HAP-1 (cell line): ENCODE measurements around the gene RASD2.
"Not testable (repeated sequence)": the region's sequence is repeated elsewhere in the genome, so short reads cannot be mapped to it uniquely, and the experiment has no call there.

Source experiments
- DNase-seq, 2 experiments: peaks; one replicate each; pipeline ENCODE4 v3.0.0-alpha.2; 2016 to 2020; ENCODE audit warnings: low spot score in 2 of 2
- H3K27me3 ChIP-seq: fragments of 250-450 bp; sonication (Bioruptor Pico); 2 replicates; pipeline ENCODE4 v1.5.1; 2020; ENCODE audit warnings: low read depth, mild to moderate bottlenecking, moderate library complexity
- H3K36me3 ChIP-seq: fragments of 250-450 bp; sonication (Bioruptor Pico); replicated peaks from 2 replicates; pipeline ENCODE4 v1.5.1; 2020; ENCODE audit warnings: mild to moderate bottlenecking
- H3K4me1 ChIP-seq: fragments of 250-450 bp; sonication (Bioruptor Pico); 2 replicates; pipeline ENCODE4 v1.5.1; 2020; ENCODE audit warnings: mild to moderate bottlenecking
- H3K4me3 ChIP-seq: fragments of 250-450 bp; sonication (Bioruptor Pico); 2 replicates; pipeline ENCODE4 v1.5.1; 2020; ENCODE audit warnings: mild to moderate bottlenecking, moderate library complexity
- H3K9me3 ChIP-seq: fragments of 250-450 bp; sonication (Bioruptor Pico); 2 replicates; pipeline ENCODE4 v1.5.1; 2020; ENCODE audit warnings: mild to moderate bottlenecking, moderate library complexity
- in situ Hi-C: fragments of 300-500 bp; cut with MboI; formaldehyde crosslinking; loops from 3 replicates; pipeline ENCODE4 v1.14.3; 2020; ENCODE audit warnings: low sequenced_read_pairs, inconsistent platforms, mixed read lengths

RASD2 gene

GRCh38 chr22:35510481-35510934 is 30.1 kb upstream of the RASD2 start:
- H3K9me3 ChIP-seq, result no peaks in the 10 kb centered on the region

GRCh38 chr22:35510951-35511350 is 29.7 kb upstream of the RASD2 start:
- peaks cover 29% of the 10 kb centered on the region for H3K27me3 ChIP-seq

More at GRCh38 chr22:35510481-35510934, 30.1 kb upstream of the RASD2 start:
- H3K36me3 ChIP-seq, result no peaks in the 10 kb centered on the region
- in situ Hi-C loops, result no loop called here
- no peak overlapping the region for H3K4me3 ChIP-seq
- H3K27me3 ChIP-seq, result peaks cover 30% of the 10 kb centered on the region
- DNase-seq, result no peak
- H3K4me1 ChIP-seq, result no peaks in the 10 kb centered on the region

GRCh38 chr22:35514366-35514765 is 26.3 kb upstream of the RASD2 start:
- in situ Hi-C loops, result no loop called here
- Histone ChIP-seq H3K4me3 (no peak overlapping the region), H3K9me3 (no peaks in the 10 kb centered on the region), H3K4me1 (no peaks in the 10 kb centered on the region), H3K27me3 (peaks cover 37% of the 10 kb centered on the region), H3K36me3 (no peaks in the 10 kb centered on the region)
- no peak for DNase-seq

More at GRCh38 chr22:35510951-35511350, 29.7 kb upstream of the RASD2 start:
- H3K4me1 ChIP-seq, result no peaks in the 10 kb centered on the region
- no peaks in the 10 kb centered on the region for H3K9me3 ChIP-seq
- in situ Hi-C loops, result no loop called here
- no peaks in the 10 kb centered on the region for H3K36me3 ChIP-seq
- no peak overlapping the region for H3K4me3 ChIP-seq
- no peak for DNase-seq

GRCh38 chr22:35515952-35516351 is 24.7 kb upstream of the RASD2 start:
- in situ Hi-C loops, result not testable (repeated sequence)

GRCh38 chr22:35516723-35517122 is 23.9 kb upstream of the RASD2 start:
- H3K4me3 ChIP-seq, result no peak overlapping the region
- in situ Hi-C loops, result no loop called here
- H3K27me3 ChIP-seq, result peaks cover 37% of the 10 kb centered on the region
- no peaks in the 10 kb centered on the region for H3K36me3 ChIP-seq
- no peaks in the 10 kb centered on the region for H3K9me3 ChIP-seq
- no peaks in the 10 kb centered on the region for H3K4me1 ChIP-seq
- DNase-seq, result no peak

More at GRCh38 chr22:35515952-35516351, 24.7 kb upstream of the RASD2 start:
- H3K4me3 ChIP-seq, H3K36me3 ChIP-seq, H3K4me1 ChIP-seq, H3K9me3 ChIP-seq, DNase-seq: not testable (repeated sequence)
- peaks cover 37% of the 10 kb centered on the region for H3K27me3 ChIP-seq

GRCh38 chr22:35517207-35517606 is 23.4 kb upstream of the RASD2 start:
- H3K36me3 ChIP-seq, result no peaks in the 10 kb centered on the region
- no peak overlapping the region for H3K4me3 ChIP-seq
- no peaks in the 10 kb centered on the region for H3K4me1 ChIP-seq
- peaks cover 34% of the 10 kb centered on the region for H3K27me3 ChIP-seq
- in situ Hi-C loops, result no loop called here
- DNase-seq, result no peak
- no peaks in the 10 kb centered on the region for H3K9me3 ChIP-seq

GRCh38 chr22:35517769-35518530 is 22.7 kb upstream of the RASD2 start:
- Histone ChIP-seq H3K4me1 (no peaks in the 10 kb centered on the region), H3K4me3 (no peak overlapping the region), H3K36me3 (no peaks in the 10 kb centered on the region), H3K27me3 (peaks cover 34% of the 10 kb centered on the region), H3K9me3 (no peaks in the 10 kb centered on the region)
- DNase-seq, result no peak
- in situ Hi-C loops, result no loop called here

- DNase-seq, result no peak
- in situ Hi-C loops, result no loop called here
- Histone ChIP-seq H3K36me3 (no peaks in the 10 kb centered on the region), H3K27me3 (peaks cover 33% of the 10 kb centered on the region), H3K4me1 (peaks cover 6% of the 10 kb centered on the region), H3K4me3 (no peak overlapping the region), H3K9me3 (no peaks in the 10 kb centered on the region)
Observed at GRCh38 chr22:35518811-35519210, 21.8 kb upstream of the RASD2 start.

GRCh38 chr22:35519306-35520000 is 21.2 kb upstream of the RASD2 start:
- Histone ChIP-seq H3K27me3 (peaks cover 27% of the 10 kb centered on the region), H3K4me1 (peaks cover 8% of the 10 kb centered on the region), H3K36me3 (no peaks in the 10 kb centered on the region), H3K4me3 (no peak overlapping the region), H3K9me3 (no peaks in the 10 kb centered on the region)
- DNase-seq, result no peak
- in situ Hi-C loops, result no loop called here

- in situ Hi-C loops, result no loop called here
- DNase-seq, result no peak
- Histone ChIP-seq H3K4me3 (no peak overlapping the region), H3K4me1 (peaks cover 8% of the 10 kb centered on the region), H3K9me3 (no peaks in the 10 kb centered on the region), H3K27me3 (peaks cover 16% of the 10 kb centered on the region), H3K36me3 (no peaks in the 10 kb centered on the region)
Observed at GRCh38 chr22:35521358-35522224, 19.0 kb upstream of the RASD2 start.

DNA sequence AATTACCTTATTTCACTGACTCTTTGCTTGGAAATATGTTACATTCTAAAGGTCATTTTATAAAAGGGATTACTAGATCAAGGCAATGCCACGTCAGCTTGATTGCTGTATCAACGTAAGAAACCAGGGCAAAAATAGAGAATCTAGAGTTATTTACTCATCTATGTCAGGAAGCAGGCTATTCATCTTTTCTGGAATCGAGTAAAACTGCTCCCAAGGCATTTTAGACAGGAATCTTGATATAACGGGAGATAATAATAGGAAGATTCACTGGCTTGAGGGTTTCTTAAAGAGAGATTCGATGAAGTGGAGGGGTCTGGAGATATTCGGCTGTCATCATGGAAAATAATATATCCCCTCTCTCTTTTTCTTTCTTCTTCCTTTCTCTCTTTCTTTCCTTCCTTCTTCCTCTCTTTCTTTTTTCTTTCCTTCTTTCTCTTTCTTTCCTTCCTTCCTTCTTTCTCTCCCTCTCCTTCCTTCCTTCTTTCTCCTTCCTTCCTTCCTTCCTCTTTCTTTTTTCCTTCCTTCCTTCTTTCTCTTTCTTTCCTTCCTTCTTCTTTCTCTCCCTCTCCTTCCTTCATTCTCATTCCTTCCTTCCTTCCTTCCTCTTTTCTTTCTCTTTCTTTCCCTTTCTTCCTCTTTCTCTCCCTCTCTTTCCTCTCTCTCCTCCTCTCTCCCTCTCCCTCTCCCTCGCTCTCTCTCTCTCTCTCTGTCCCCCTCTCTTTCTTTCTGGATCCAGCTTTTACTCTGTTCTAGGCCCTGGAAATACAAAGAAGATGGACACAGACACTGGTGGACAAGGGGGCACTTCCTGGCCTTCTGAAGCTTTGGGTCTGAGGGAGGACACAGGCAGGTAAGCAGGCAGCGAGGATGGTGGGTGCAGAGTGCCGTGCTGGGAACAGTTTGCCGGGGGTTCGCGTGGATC is 18.1 kb upstream of the RASD2 start:
- Histone ChIP-seq H3K27me3 (peaks cover 11% of the 10 kb centered on the region), H3K4me3 (no peak overlapping the region), H3K4me1 (peaks cover 8% of the 10 kb centered on the region), H3K36me3 (no peaks in the 10 kb centered on the region), H3K9me3 (no peaks in the 10 kb centered on the region)
- no peak for DNase-seq
- in situ Hi-C loops, result no loop called here

GRCh38 chr22:35523167-35523947 is 17.3 kb upstream of the RASD2 start:
- H3K36me3 ChIP-seq, result no peaks in the 10 kb centered on the region
- H3K4me1 ChIP-seq, result peaks cover 8% of the 10 kb centered on the region
- in situ Hi-C loops, result no loop called here
- H3K4me3 ChIP-seq, result no peak overlapping the region
- DNase-seq, result peak; percentile 62 to 63
- peaks cover 8% of the 10 kb centered on the region; the same call in 1 of the 2 replicates for H3K27me3 ChIP-seq
- no peaks in the 10 kb centered on the region for H3K9me3 ChIP-seq
